ENCODE results near the gene TOB2. TPM values are rescaled to one million over a fixed set of nuclear protein-coding genes. Genes with fewer than 3 reads are reported as not detected.
A peak's percentile ranks its signal among the peaks of the same experiment; 100 is the strongest.
"Not testable (repeated sequence)": the region's sequence is repeated elsewhere in the genome, so short reads cannot be mapped to it uniquely, and the experiment has no call there.

The TOB2 gene
- total RNA-seq, 1 donor from 2014 or later: 15.1 TPM

- H3K27ac ChIP-seq (ENCODE audit: low read depth, low read length): peak overlapping the region; percentile 80
- peaks cover 47 to 53% (median 47%) of the 10 kb centered on the region in 3 donors for H3K4me1 ChIP-seq (ENCODE audit: control insufficient read depth in 3 of 3, insufficient read depth in 3 of 3, low read length in 3 of 3)
- H3K36me3 ChIP-seq (ENCODE audit: control insufficient read depth in 3 of 3, insufficient read depth in 3 of 3, low read length in 3 of 3): no peaks in the 10 kb centered on the region
- H3K9ac ChIP-seq (ENCODE audit: low read depth in 1 of 3, low read length in 3 of 3): peak overlapping the region; percentile 50 to 70 (median 66)
- no peaks in the 10 kb centered on the region for H3K27me3 ChIP-seq (ENCODE audit: control insufficient read depth in 3 of 3, insufficient read depth in 3 of 3, low read length in 3 of 3)
- H3K9me3 ChIP-seq (ENCODE audit: control insufficient read depth in 3 of 3, low read length in 3 of 3): no peaks in the 10 kb centered on the region
- peak overlapping the region in 1 of 3 donors; percentile 29 for H3K4me3 ChIP-seq (ENCODE audit: low read length in 3 of 3)
Observed at GRCh38 chr22:41410311-41410751, 36.3 kb downstream of the TOB2 start.

- no peaks in the 10 kb centered on the region for H3K27me3 ChIP-seq (ENCODE audit: control insufficient read depth in 3 of 3, insufficient read depth in 3 of 3, low read length in 3 of 3)
Observed at GRCh38 chr22:41408665-41409064, 37.9 kb downstream of the TOB2 start.

GRCh38 chr22:41407433-41407832 lies 39.2 kb downstream of the TOB2 start:
- Histone ChIP-seq H3K36me3 (ENCODE audit: control insufficient read depth in 3 of 3, insufficient read depth in 3 of 3, low read length in 3 of 3) (no peaks in the 10 kb centered on the region), H3K4me1 (ENCODE audit: control insufficient read depth in 3 of 3, insufficient read depth in 3 of 3, low read length in 3 of 3) (peaks cover 38 to 51% (median 39%) of the 10 kb centered on the region in 3 donors), H3K4me3 (ENCODE audit: low read length in 3 of 3) (no peak overlapping the region), H3K9ac (ENCODE audit: low read depth in 1 of 3, low read length in 3 of 3) (no peak overlapping the region), H3K27me3 (ENCODE audit: control insufficient read depth in 3 of 3, insufficient read depth in 3 of 3, low read length in 3 of 3) (no peaks in the 10 kb centered on the region), H3K27ac (ENCODE audit: low read depth, low read length) (no peak overlapping the region), H3K9me3 (ENCODE audit: control insufficient read depth in 3 of 3, low read length in 3 of 3) (no peaks in the 10 kb centered on the region)

More at GRCh38 chr22:41408665-41409064, 37.9 kb downstream of the TOB2 start:
- Histone ChIP-seq H3K9me3 (ENCODE audit: control insufficient read depth in 3 of 3, low read length in 3 of 3) (no peaks in the 10 kb centered on the region), H3K4me1 (ENCODE audit: control insufficient read depth in 3 of 3, insufficient read depth in 3 of 3, low read length in 3 of 3) (peaks cover 40 to 48% (median 40%) of the 10 kb centered on the region in 3 donors), H3K36me3 (ENCODE audit: control insufficient read depth in 3 of 3, insufficient read depth in 3 of 3, low read length in 3 of 3) (no peaks in the 10 kb centered on the region), H3K4me3 (ENCODE audit: low read length in 3 of 3) (no peak overlapping the region), H3K9ac (ENCODE audit: low read depth in 1 of 3, low read length in 3 of 3) (peak overlapping the region in 1 of 3 donors; percentile 12), H3K27ac (ENCODE audit: low read depth, low read length) (no peak overlapping the region)

GRCh38 chr22:41406410-41406809 lies 40.2 kb downstream of the TOB2 start:
- Histone ChIP-seq H3K27me3 (ENCODE audit: control insufficient read depth in 3 of 3, insufficient read depth in 3 of 3, low read length in 3 of 3) (no peaks in the 10 kb centered on the region), H3K9me3 (ENCODE audit: control insufficient read depth in 3 of 3, low read length in 3 of 3) (no peaks in the 10 kb centered on the region), H3K4me3 (ENCODE audit: low read length in 3 of 3) (no peak overlapping the region), H3K4me1 (ENCODE audit: control insufficient read depth in 3 of 3, insufficient read depth in 3 of 3, low read length in 3 of 3) (peaks cover 39 to 53% (median 41%) of the 10 kb centered on the region in 3 donors), H3K9ac (ENCODE audit: low read depth in 1 of 3, low read length in 3 of 3) (no peak overlapping the region), H3K36me3 (ENCODE audit: control insufficient read depth in 3 of 3, insufficient read depth in 3 of 3, low read length in 3 of 3) (no peaks in the 10 kb centered on the region), H3K27ac (ENCODE audit: low read depth, low read length) (no peak overlapping the region)

- no peaks in the 10 kb centered on the region for H3K36me3 ChIP-seq (ENCODE audit: control insufficient read depth in 3 of 3, insufficient read depth in 3 of 3, low read length in 3 of 3)
- no peak overlapping the region for H3K4me3 ChIP-seq (ENCODE audit: low read length in 3 of 3)
- no peaks in the 10 kb centered on the region for H3K27me3 ChIP-seq (ENCODE audit: control insufficient read depth in 3 of 3, insufficient read depth in 3 of 3, low read length in 3 of 3)
- H3K9ac ChIP-seq (ENCODE audit: low read depth in 1 of 3, low read length in 3 of 3): no peak overlapping the region
- H3K9me3 ChIP-seq (ENCODE audit: control insufficient read depth in 3 of 3, low read length in 3 of 3): no peaks in the 10 kb centered on the region
- H3K4me1 ChIP-seq (ENCODE audit: control insufficient read depth in 3 of 3, insufficient read depth in 3 of 3, low read length in 3 of 3): peaks cover 31 to 44% (median 33%) of the 10 kb centered on the region in 3 donors
- H3K27ac ChIP-seq (ENCODE audit: low read depth, low read length): no peak overlapping the region
Observed at GRCh38 chr22:41405588-41405987, 41.0 kb downstream of the TOB2 start.

- H3K9me3 ChIP-seq (ENCODE audit: control insufficient read depth in 3 of 3, low read length in 3 of 3): no peaks in the 10 kb centered on the region
- peaks cover 19 to 31% (median 22%) of the 10 kb centered on the region in 3 donors for H3K4me1 ChIP-seq (ENCODE audit: control insufficient read depth in 3 of 3, insufficient read depth in 3 of 3, low read length in 3 of 3)
- peak overlapping the region in 2 of 3 donors; percentile 35 to 62 for H3K4me3 ChIP-seq (ENCODE audit: low read length in 3 of 3)
- peaks cover 0 to 4% (median 3%) of the 10 kb centered on the region in 3 donors for H3K36me3 ChIP-seq (ENCODE audit: control insufficient read depth in 3 of 3, insufficient read depth in 3 of 3, low read length in 3 of 3)
- H3K9ac ChIP-seq (ENCODE audit: low read depth in 1 of 3, low read length in 3 of 3): peak overlapping the region in 1 of 3 donors; percentile 50
- H3K27ac ChIP-seq (ENCODE audit: low read depth, low read length): peak overlapping the region; percentile 44
- no peaks in the 10 kb centered on the region for H3K27me3 ChIP-seq (ENCODE audit: control insufficient read depth in 3 of 3, insufficient read depth in 3 of 3, low read length in 3 of 3)
Observed at GRCh38 chr22:41403532-41404318, 42.9 kb downstream of the TOB2 start.

GRCh38 chr22:41402851-41403250 lies 43.8 kb downstream of the TOB2 start:
- not testable (repeated sequence) for H3K9me3 ChIP-seq (ENCODE audit: control insufficient read depth in 3 of 3, low read length in 3 of 3); H3K27me3 ChIP-seq (ENCODE audit: control insufficient read depth in 3 of 3, insufficient read depth in 3 of 3, low read length in 3 of 3); H3K4me3 ChIP-seq (ENCODE audit: low read length in 3 of 3)
- H3K4me1 ChIP-seq (ENCODE audit: control insufficient read depth in 3 of 3, insufficient read depth in 3 of 3, low read length in 3 of 3): peaks cover 19 to 27% (median 22%) of the 10 kb centered on the region in 3 donors
- peak overlapping the region in 1 of 3 donors; percentile 75 for H3K9ac ChIP-seq (ENCODE audit: low read depth in 1 of 3, low read length in 3 of 3)
- peak overlapping the region; percentile 68 for H3K27ac ChIP-seq (ENCODE audit: low read depth, low read length)
- peaks cover 7 to 12% (median 12%) of the 10 kb centered on the region in 3 donors for H3K36me3 ChIP-seq (ENCODE audit: control insufficient read depth in 3 of 3, insufficient read depth in 3 of 3, low read length in 3 of 3)

GRCh38 chr22:41401781-41402648 lies 44.6 kb downstream of the TOB2 start:
- peak overlapping the region in 1 of 3 donors; percentile 35 for H3K4me3 ChIP-seq (ENCODE audit: low read length in 3 of 3)
- H3K27ac ChIP-seq (ENCODE audit: low read depth, low read length): peak overlapping the region; percentile 68
- peaks cover 19 to 27% (median 22%) of the 10 kb centered on the region in 3 donors for H3K4me1 ChIP-seq (ENCODE audit: control insufficient read depth in 3 of 3, insufficient read depth in 3 of 3, low read length in 3 of 3)
- peaks cover 15 to 20% (median 20%) of the 10 kb centered on the region in 3 donors for H3K36me3 ChIP-seq (ENCODE audit: control insufficient read depth in 3 of 3, insufficient read depth in 3 of 3, low read length in 3 of 3)
- H3K27me3 ChIP-seq (ENCODE audit: control insufficient read depth in 3 of 3, insufficient read depth in 3 of 3, low read length in 3 of 3): no peaks in the 10 kb centered on the region
- no peaks in the 10 kb centered on the region for H3K9me3 ChIP-seq (ENCODE audit: control insufficient read depth in 3 of 3, low read length in 3 of 3)
- peak overlapping the region in 2 of 3 donors; percentile 69 to 75 for H3K9ac ChIP-seq (ENCODE audit: low read depth in 1 of 3, low read length in 3 of 3)

- H3K27me3 ChIP-seq (ENCODE audit: control insufficient read depth in 3 of 3, insufficient read depth in 3 of 3, low read length in 3 of 3): no peaks in the 10 kb centered on the region
- no peaks in the 10 kb centered on the region for H3K9me3 ChIP-seq (ENCODE audit: control insufficient read depth in 3 of 3, low read length in 3 of 3)
- H3K36me3 ChIP-seq (ENCODE audit: control insufficient read depth in 3 of 3, insufficient read depth in 3 of 3, low read length in 3 of 3): peaks cover 44 to 51% (median 50%) of the 10 kb centered on the region in 3 donors
Observed at GRCh38 chr22:41398921-41399320, 47.7 kb downstream of the TOB2 start.

More at GRCh38 chr22:41398921-41399320, 47.7 kb downstream of the TOB2 start:
- no peak overlapping the region for H3K4me3 ChIP-seq (ENCODE audit: low read length in 3 of 3)
- peaks cover 16 to 29% (median 24%) of the 10 kb centered on the region in 3 donors for H3K4me1 ChIP-seq (ENCODE audit: control insufficient read depth in 3 of 3, insufficient read depth in 3 of 3, low read length in 3 of 3)
- H3K27ac ChIP-seq (ENCODE audit: low read depth, low read length): no peak overlapping the region
- no peak overlapping the region for H3K9ac ChIP-seq (ENCODE audit: low read depth in 1 of 3, low read length in 3 of 3)

Data from skeletal muscle tissue (tissue), 4 donors.